ENCODE measurements around the gene FETUB. TPM values are rescaled to one million over a fixed set of nuclear protein-coding genes. Genes with fewer than 3 reads are reported as not detected.
"Not testable (repeated sequence)": the region's sequence is repeated elsewhere in the genome, so short reads cannot be mapped to it uniquely, and the experiment has no call there.

The FETUB gene
- total and polyA plus RNA-seq, 12 donors = 0.21 to 0.42 (median 0.30) TPM; not detected in 8

GRCh38 chr3:186696522-186696921, 56.3 kb downstream of the FETUB start:
- intact Hi-C loops (cut with DNase I) = no loop called here
- H3K4me3 ChIP-seq = no peak overlapping the region
- peaks cover 0 to 29% (median 4%) of the 10 kb centered on the region in 9 donors for H3K4me1 ChIP-seq
- H3K27me3 ChIP-seq = peaks cover 0 to 7% (median 0%) of the 10 kb centered on the region in 7 donors
- TF ChIP-seq, protein P1, sequence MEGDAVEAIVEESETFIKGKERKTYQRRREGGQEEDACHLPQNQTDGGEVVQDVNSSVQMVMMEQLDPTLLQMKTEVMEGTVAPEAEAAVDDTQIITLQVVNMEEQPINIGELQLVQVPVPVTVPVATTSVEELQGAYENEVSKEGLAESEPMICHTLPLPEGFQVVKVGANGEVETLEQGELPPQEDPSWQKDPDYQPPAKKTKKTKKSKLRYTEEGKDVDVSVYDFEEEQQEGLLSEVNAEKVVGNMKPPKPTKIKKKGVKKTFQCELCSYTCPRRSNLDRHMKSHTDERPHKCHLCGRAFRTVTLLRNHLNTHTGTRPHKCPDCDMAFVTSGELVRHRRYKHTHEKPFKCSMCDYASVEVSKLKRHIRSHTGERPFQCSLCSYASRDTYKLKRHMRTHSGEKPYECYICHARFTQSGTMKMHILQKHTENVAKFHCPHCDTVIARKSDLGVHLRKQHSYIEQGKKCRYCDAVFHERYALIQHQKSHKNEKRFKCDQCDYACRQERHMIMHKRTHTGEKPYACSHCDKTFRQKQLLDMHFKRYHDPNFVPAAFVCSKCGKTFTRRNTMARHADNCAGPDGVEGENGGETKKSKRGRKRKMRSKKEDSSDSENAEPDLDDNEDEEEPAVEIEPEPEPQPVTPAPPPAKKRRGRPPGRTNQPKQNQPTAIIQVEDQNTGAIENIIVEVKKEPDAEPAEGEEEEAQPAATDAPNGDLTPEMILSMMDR (IDR thresholded peaks at IDR 0.05) = no peak
- H3K9me3 ChIP-seq = no peaks in the 10 kb centered on the region
- WGBS, 2 donors = 84 to 94% methylated on average over 2 of the region's 2 CpGs
- H3K36me3 ChIP-seq = no peaks in the 10 kb centered on the region
- H3K27ac ChIP-seq = peak overlapping the region in 3 of 10 donors; percentile 66 to 81 (median 68)
- no peak for ATAC-seq
- no peak for DNase-seq

- intact Hi-C loops (cut with DNase I) = no loop called here
Observed at GRCh38 chr3:186697510-186697909, 57.3 kb downstream of the FETUB start.

DNA sequence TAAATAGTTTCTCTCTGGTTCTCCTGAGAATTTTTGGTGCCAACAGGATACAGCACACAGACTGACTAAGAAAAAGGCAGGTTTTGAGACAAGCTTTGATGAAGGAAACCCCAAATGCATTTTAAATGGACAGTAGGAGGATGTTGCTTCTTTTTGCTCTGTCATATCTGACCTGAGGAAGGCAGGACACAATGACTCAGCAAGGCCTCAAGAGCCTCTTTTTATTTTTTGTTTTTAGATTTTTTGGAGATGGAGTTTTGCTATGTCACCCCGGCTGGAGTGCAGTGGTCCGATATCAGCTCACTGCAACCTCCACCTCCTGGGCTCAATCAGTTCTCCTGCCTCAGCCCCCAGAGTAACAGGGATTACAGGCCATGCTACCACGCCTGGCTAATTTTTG, 60.1 kb downstream of the FETUB start:
- H3K9me3 ChIP-seq = no peaks in the 10 kb centered on the region
- DNase-seq (no peak), ATAC-seq (no peak)
- H3K4me3 ChIP-seq = no peak overlapping the region
- H3K4me1 ChIP-seq = peaks cover 0 to 30% (median 0%) of the 10 kb centered on the region in 9 donors
- H3K27ac ChIP-seq = no peak overlapping the region
- no peaks in the 10 kb centered on the region for H3K36me3 ChIP-seq
- TF ChIP-seq, protein P1 (IDR thresholded peaks at IDR 0.05) = no peak
- H3K27me3 ChIP-seq = no peaks in the 10 kb centered on the region
- intact Hi-C loops (cut with DNase I) = no loop called here
- WGBS, 2 donors = 85 to 92% methylated on average over 3 of the region's 3 CpGs

More at GRCh38 chr3:186697510-186697909, 57.3 kb downstream of the FETUB start:
- ATAC-seq (peak; percentile 81 to 97 (median 93)), DNase-seq (peak in 1 of 2 donors; percentile 55)
- Histone ChIP-seq H3K9me3 (no peaks in the 10 kb centered on the region), H3K36me3 (no peaks in the 10 kb centered on the region), H3K4me3 (no peak overlapping the region), H3K4me1 (peaks cover 0 to 30% (median 4%) of the 10 kb centered on the region in 9 donors), H3K27ac (peak overlapping the region in 8 of 10 donors; percentile 33 to 81 (median 67)), H3K27me3 (peaks cover 0 to 3% (median 0%) of the 10 kb centered on the region in 7 donors)
- TF ChIP-seq, protein P1 (IDR thresholded peaks at IDR 0.05) = no peak
- 43 to 58% methylated on average over 4 of the region's 4 CpGs for WGBS, 2 donors

GRCh38 chr3:186702451-186702850, 62.3 kb downstream of the FETUB start:
- peaks cover 0 to 22% (median 0%) of the 10 kb centered on the region in 9 donors for H3K4me1 ChIP-seq
- intact Hi-C loops (cut with DNase I); DNase-seq; H3K36me3 ChIP-seq; H3K27me3 ChIP-seq; H3K4me3 ChIP-seq; H3K27ac ChIP-seq; H3K9me3 ChIP-seq; ATAC-seq: not testable (repeated sequence)

Other genes starting within 250 kb of the FETUB start
- gene CRYGS, start 96.0 kb upstream of the FETUB start, total RNA-seq = 1 to 10 TPM in 5 of 10 donors, under 1 TPM in 5; 0.28 to 1.6 (median 1.00) TPM
- gene CRYGS, start 96.0 kb upstream of the FETUB start, polyA plus RNA-seq = 1 to 10 TPM; 1.2 to 8.9 TPM
- 1 to 10 TPM; 5.6 to 7.9 (median 6.9) TPM for gene TBCCD1, start 73.1 kb upstream of the FETUB start, total RNA-seq
- gene TBCCD1, start 73.1 kb upstream of the FETUB start, polyA plus RNA-seq = 1 to 10 TPM; 3.1 to 5.7 TPM
- 10 to 100 TPM; 17.9 to 39.9 (median 23.9) TPM for gene DNAJB11, start 69.7 kb upstream of the FETUB start, total RNA-seq
- gene DNAJB11, start 69.7 kb upstream of the FETUB start, polyA plus RNA-seq = 100 to 1,000 TPM in 1 of 2 donors, 10 to 100 TPM in 1; 36.9 to 147 TPM
- gene AHSG, start 27.3 kb upstream of the FETUB start, total RNA-seq = not detected
- not detected for gene AHSG, start 27.3 kb upstream of the FETUB start, polyA plus RNA-seq
- gene HRG, start 25.6 kb downstream of the FETUB start, total RNA-seq = under 1 TPM in 1 of 10 donors, not detected in 9; 0.20 TPM
- not detected for gene HRG, start 25.6 kb downstream of the FETUB start, polyA plus RNA-seq
- gene KNG1, start 77.0 kb downstream of the FETUB start, total RNA-seq = under 1 TPM in 9 of 10 donors, not detected in 1; 0.15 to 0.92 (median 0.42) TPM
- gene KNG1, start 77.0 kb downstream of the FETUB start, polyA plus RNA-seq = under 1 TPM in 1 of 2 donors, not detected in 1; 0.07 TPM
- 100 to 1,000 TPM; 314 to 476 (median 439) TPM for gene EIF4A2, start 143.2 kb downstream of the FETUB start, total RNA-seq
- 100 to 1,000 TPM; 231 to 401 TPM for gene EIF4A2, start 143.2 kb downstream of the FETUB start, polyA plus RNA-seq
- 10 to 100 TPM in 1 of 10 donors, 1 to 10 TPM in 9; 5.8 to 10.6 (median 8.0) TPM for gene RFC4, start 166.1 kb downstream of the FETUB start, total RNA-seq
- 10 to 100 TPM in 1 of 2 donors, 1 to 10 TPM in 1; 9.4 to 18.8 TPM for gene RFC4, start 166.1 kb downstream of the FETUB start, polyA plus RNA-seq
- 10 to 100 TPM in 4 of 10 donors, 1 to 10 TPM in 3, under 1 TPM in 2, not detected in 1; 0.39 to 47.0 (median 6.8) TPM for gene ADIPOQ, start 202.3 kb downstream of the FETUB start, total RNA-seq
- 10 to 100 TPM in 1 of 2 donors, 1 to 10 TPM in 1; 6.5 to 17.2 TPM for gene ADIPOQ, start 202.3 kb downstream of the FETUB start, polyA plus RNA-seq

All from heart right ventricle (tissue), 16 donors.